ENCODE results near the gene SBF1.

DNA sequence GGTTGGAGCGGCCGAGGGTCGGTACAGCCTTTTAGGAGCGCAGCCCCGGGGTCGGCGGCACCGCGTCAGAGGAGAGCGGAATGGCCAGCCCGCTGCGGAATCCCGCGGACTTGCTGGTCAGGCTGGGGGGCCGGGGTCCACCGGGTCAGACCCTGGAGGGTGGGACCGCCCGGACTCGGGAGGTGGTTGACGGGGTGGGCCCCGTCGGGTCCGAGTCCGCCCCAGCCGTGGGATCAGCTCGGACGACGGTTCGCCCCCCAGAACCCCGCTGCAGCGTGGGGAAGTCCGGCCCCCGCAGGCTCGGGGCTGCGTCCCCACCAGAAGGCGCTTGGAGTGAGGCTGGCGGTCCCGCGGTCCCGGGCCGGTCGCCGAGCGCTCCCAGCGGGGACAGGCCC is 6.2 kb upstream of the SBF1 start:
- TF ChIP-seq, protein P1, sequence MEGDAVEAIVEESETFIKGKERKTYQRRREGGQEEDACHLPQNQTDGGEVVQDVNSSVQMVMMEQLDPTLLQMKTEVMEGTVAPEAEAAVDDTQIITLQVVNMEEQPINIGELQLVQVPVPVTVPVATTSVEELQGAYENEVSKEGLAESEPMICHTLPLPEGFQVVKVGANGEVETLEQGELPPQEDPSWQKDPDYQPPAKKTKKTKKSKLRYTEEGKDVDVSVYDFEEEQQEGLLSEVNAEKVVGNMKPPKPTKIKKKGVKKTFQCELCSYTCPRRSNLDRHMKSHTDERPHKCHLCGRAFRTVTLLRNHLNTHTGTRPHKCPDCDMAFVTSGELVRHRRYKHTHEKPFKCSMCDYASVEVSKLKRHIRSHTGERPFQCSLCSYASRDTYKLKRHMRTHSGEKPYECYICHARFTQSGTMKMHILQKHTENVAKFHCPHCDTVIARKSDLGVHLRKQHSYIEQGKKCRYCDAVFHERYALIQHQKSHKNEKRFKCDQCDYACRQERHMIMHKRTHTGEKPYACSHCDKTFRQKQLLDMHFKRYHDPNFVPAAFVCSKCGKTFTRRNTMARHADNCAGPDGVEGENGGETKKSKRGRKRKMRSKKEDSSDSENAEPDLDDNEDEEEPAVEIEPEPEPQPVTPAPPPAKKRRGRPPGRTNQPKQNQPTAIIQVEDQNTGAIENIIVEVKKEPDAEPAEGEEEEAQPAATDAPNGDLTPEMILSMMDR (IDR thresholded peaks at IDR 0.05), result no peak
- TF ChIP-seq POLR2A (IDR thresholded peaks at IDR 0.05), result no peak
